Nucleus accumbens (tissue), 56 donors: ENCODE measurements around the gene ST6GAL1.
"Not testable (repeated sequence)": the region's sequence is repeated elsewhere in the genome, so short reads cannot be mapped to it uniquely, and the experiment has no call there.

Source experiments
- DNase-seq, 56 donors: peaks; one replicate each; lab custom pipeline; 2025; lab: John Stamatoyannopoulos, UW

ST6GAL1 gene

DNA sequence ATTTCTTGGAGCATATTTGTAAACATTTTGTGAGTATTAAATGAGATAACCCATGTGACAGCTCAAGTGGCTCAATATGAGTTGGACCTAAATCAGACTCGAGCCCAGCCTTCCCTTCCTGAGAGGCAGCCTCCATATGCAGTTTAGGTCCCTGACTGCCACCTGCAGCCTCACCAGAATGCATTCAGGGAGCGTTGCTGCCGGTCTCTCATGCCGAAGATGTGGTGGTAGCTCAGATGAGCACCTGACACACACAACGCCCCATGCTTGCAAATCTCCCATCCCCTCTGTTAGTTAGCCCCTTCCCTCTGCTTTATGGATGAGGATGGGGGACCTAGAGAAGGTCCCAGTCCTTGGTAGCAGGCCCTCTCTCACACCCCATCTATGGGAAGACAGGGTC lies 9.2 kb downstream of the ST6GAL1 start:
- DNase-seq, result no peak

- DNase-seq, result no peak
Measured at GRCh38 chr3:186940967-186941366, 10.6 kb downstream of the ST6GAL1 start.

DNA sequence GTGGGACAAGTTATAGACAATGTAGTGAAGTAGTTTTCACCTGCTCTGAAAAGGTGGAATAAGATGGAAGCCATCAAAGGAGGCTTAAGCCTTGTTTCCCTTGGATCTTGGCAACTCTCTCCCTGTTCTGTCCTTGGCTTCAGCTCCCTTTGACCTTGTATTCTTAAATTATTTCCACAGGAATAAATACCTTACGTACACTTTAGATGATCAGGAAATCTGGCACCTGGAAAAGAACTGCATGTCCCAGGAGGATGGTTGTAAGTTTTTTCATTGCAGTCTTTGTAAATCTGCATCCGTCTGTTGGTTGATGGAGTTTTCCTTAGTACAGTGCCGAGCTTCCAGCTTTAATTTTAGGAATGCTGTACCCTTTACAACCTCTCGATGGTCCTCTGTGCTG lies 11.8 kb downstream of the ST6GAL1 start:
- no peak for DNase-seq

GRCh38 chr3:186945255-186945823 lies 15.0 kb downstream of the ST6GAL1 start:
- DNase-seq, result no peak

DNA sequence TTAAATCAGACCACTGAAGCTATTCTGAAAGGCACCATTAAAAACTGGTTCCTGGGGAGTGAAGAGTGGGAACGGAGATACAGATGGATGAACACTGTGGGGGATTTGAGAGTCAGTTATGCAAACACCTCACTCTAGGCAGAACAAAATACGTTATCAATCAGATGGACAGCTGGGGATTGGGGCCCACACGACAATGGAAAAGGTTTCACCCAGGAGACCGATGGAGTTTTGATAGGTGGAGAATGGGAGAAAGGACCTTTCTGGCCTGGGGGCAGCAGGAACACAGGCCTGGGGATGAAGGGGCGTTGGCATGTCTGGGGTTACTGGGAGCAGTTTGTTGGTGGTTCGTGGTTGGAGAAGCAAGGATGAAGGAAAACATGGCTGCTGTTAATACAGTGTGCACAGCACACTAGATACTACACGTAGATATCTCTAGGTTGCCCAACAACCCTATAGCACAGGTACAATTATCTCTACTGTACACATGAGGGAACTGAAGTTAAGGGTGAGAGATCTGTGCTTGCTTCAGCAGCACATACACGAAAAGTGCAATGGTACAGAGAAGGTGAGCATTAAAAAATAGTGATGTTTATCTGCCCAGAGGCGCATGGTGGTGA lies 16.5 kb downstream of the ST6GAL1 start:
- no peak for DNase-seq

GRCh38 chr3:186949281-186949982 lies 19.1 kb downstream of the ST6GAL1 start:
- no peak for DNase-seq

- DNase-seq, result no peak
Measured at GRCh38 chr3:186950402-186951093, 20.2 kb downstream of the ST6GAL1 start.

- DNase-seq, result no peak
Measured at GRCh38 chr3:186951640-186952552, 21.6 kb downstream of the ST6GAL1 start.

DNA sequence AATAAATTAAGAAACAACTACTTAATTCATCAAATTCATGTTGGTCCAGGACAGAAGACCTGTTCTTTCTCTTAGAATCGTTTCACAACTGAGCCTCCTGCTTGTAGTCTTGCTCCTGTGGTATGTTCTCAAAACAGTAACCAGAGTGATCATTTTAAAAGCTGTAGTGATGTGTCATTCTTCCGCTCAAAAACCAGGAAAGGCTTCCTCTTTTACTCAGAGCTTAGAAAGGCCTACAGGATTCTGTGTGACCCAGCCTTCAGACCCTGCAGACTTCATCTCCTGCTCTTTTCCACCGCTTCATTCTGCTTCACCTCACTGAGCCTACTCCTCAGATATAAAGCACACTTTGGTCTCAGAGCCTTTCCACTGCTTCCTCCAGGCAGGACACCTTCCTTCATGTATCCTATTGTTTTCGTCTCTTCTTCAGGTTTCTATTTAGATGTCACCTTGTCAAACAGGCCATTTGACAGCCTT lies 22.7 kb downstream of the ST6GAL1 start:
- no peak for DNase-seq

GRCh38 chr3:186953992-186954699 lies 23.8 kb downstream of the ST6GAL1 start:
- DNase-seq, result not testable (repeated sequence)

DNA sequence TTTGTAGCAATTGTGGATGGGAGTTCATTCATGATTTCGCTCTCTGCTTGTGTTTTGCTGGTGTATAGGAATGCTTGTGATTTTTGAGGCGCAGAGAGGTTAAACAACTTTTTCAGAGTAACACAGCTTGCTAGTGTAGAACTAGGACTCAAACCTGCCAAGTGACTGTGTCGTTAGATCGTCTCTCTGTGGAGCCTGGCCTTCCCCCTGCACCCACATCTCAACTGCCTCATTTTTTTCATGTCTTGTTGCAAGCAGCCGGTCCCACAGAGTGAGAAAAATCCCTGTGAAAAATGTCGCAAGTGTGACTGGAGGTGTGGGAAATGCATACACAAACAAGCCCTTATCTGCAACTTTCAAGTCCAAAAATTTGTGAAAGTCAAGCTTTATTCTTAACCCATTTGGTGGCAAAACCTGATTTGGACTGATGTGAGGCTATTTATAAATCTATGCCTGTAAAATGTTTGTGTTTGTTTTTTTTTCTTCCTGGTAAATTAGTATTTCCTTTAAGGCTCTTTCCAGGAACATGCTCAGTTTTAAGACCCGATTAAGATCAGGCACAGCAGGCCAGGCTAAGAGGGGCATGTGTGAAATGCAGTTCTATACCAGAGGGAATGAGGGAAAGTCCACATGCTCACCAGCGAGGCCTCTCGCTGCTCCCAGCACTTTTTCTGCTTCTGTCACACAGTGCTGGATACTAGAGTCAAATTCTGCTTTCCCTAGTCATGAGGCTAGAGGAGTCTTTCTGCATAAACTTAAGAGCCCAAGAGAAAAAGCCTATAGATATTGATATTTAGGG lies 25.8 kb downstream of the ST6GAL1 start:
- DNase-seq, result no peak

DNA sequence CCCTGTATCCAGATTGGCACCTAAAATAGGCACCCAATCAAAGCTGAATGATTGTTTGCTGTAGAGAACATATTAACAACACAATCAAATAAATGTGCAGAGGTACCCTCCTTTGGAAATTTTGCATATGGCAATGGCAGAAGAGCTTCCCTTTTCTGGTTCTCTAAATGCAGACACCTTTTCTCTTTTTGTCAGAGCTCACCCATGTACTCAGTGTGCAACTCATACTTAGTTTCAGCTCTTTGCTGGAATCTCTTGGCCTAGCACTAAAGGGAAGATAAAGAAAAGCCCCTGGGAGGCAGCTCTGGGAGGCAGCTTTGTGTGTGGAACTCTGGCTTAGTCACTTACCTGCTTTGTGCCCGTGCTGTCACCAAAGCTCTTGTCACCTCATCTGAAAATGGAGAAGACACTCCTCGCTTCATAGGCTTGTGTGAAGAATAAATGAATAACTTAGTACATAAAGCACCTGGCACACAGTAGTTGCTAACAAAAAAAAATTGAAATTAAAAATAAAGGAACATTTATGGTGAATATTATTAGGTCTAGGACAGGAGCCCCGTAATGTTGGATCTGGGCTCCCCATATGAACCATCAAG lies 28.8 kb downstream of the ST6GAL1 start:
- no peak for DNase-seq

DNA sequence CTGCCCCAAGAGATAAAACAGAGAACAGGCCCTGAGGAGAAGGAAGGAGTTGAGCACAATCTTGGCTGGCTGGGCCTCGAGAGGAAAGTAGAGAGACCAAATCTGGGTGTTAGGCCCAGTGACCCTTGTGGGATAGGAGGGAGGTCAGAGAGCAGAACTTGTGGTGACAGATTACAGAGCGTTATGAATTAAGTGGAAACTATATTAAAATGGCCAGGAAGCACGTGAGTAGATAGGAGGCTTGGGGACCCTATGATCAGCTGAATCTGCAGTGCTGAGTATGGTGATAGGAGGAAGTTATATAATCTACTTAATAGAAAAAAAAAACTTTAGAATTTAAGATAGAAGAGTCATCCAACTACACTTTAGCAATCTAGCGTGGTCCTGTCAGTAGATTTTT lies 30.0 kb downstream of the ST6GAL1 start:
- no peak for DNase-seq

GRCh38 chr3:186962445-186962844 lies 32.1 kb downstream of the ST6GAL1 start:
- DNase-seq, result no peak

- DNase-seq, result no peak
Measured at GRCh38 chr3:186963636-186964035, 33.3 kb downstream of the ST6GAL1 start.

DNA sequence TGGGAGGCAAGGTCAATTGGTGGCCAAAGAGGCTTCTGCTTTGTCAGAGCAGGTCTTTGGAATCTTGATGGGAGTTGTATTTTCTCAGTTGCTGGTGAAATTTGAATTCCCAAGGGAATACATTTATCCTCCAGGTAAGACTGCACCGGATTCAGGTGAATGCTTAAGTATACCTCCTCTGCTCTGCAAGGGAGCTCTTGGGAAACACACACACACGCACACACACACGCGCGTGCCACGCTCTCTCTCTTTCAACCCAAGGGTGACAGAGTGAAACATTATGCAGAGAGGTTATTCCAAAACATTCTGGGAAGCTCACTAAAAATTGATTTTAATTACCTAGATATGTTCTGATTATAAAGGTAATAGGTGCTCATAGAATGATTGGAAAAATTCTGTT lies 33.7 kb downstream of the ST6GAL1 start:
- DNase-seq, result no peak

- no peak for DNase-seq
Measured at GRCh38 chr3:186964616-186965015, 34.3 kb downstream of the ST6GAL1 start.

DNA sequence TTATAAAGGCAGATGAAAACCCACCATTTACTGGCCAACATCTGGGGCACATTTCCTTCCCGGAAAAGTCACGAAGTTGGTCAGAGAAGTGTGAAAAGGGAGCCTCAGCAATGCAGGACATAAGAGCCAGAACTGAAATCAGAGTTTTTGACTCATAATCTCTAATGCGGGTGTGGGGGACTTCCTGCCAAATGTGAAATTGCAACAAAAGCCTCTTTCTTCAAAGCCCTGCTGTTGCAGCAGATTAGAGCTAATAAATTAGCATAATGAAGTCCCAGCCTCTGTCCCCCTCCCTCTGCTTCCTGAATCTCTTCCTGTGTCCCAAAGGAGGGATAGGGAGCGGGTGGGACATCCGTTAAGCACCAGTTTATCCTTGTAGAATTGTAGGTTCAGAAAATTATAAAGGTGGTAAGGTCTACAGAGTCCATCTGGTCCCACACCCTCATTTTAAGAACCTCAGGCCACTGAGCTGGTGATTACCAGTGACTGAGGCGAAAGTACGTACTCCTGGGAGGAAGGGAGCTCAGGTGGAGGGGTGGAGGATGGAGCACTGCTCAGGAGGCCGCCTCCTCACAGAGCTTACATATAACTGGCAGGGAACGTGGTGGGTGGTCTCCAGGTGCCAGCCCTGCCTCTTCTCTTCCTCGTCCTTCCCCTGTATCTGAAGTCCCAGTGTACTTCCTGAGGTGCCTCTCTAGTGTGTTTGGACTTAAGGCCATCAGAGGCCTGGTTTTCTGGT lies 35.0 kb downstream of the ST6GAL1 start:
- peak in 2 of 56 donors; percentile 7 to 45 for DNase-seq
